Amniotic epithelial cell (primary cell): ENCODE measurements around the gene EPB41L2.
"Not testable (repeated sequence)": the region's sequence is repeated elsewhere in the genome, so short reads cannot be mapped to it uniquely, and the experiment has no call there.

Source experiments
- DNase-seq: peaks from one replicate; pipeline ENCODE4 v3.0.0-alpha.2; 2010; ENCODE audit warnings: low read depth

EPB41L2 gene

DNA sequence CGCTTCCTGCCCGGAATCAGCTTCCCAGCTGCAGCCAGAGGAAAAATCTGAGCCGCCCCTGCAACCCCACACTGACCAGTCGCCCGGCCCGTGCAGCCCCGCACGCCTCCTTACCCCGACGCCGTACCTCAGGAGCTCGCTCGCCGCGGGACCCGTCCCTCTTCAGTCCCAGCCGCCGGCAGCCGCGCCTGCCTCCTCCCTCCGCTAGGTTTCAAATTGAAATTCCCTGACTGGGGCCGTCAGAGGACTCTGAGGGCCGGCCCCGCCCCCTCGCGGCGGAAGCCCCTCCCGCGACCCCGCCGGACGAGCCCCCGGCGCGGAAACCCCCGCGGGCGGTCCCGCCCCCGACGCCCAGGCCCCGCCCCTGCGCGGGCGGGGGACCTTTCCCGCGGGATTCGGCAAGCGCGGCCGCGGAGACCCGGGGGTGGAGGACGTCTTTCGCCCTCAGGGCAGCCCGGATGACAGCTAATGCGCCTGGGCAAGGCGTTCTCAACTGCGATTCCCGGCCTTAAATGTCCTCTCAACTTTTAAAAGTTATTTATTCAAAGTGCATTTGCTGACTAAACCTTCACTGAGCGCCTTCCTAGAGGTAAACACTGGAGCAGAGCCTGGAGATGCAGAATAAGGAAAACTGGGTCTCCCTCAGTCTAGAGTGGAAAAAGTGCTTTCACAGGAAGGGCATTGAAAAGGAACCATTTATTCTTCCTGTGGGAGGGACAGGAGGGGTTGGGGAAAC, at the start of gene EPB41L2:
Gene EPB41L2, minus strand, starts transcription at position 218 of the 736 bp plus-strand sequence. CDS start 106,760 bp downstream, outside the sequence.
- DNase-seq, result peak; percentile 82

DNA sequence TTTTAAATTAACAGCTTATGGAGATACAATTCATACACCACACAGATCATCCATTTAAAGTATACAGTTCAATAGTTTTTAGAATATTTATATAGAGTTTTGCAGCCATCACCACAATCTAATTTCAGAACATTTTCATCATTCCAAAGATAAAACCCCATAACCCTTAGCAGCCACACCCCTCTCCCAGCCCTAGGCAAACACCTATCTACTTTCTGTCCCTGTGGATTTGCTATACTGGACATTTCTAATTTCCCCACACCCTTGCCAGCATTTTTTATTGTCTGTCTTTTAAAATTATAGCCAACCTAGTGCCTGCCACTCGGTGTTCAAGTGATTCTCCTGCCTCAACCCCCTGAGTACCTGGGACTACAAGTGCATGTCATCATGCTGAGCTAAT, 49.2 kb upstream of the EPB41L2 start:
- no peak for DNase-seq

GRCh38 chr6:131107151-131107550, 44.1 kb upstream of the EPB41L2 start:
- DNase-seq, result peak; percentile 99

DNA sequence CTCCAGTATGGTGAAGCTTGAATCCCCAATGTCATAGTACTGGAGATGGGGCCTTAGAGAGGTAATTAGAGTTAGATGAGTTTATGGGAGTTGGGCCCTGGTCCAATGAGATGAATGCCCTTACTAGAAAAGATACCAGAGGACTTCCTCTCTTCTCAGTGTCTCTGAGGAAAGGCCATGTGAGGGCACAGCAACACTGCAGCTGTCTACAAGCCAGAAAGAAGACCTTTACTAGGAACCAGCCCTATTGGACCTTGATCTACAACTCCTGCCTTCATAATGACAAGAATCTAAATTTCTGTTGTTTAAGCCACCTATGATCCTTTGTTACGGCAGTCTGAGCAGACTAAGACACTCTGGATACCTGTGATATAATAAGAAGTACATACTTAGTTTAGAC, 40.9 kb upstream of the EPB41L2 start:
- DNase-seq, result no peak

GRCh38 chr6:131103296-131103695, 40.3 kb upstream of the EPB41L2 start:
- DNase-seq, result no peak

GRCh38 chr6:131101911-131102680, 39.1 kb upstream of the EPB41L2 start:
- DNase-seq, result no peak

GRCh38 chr6:131096786-131097185, 33.7 kb upstream of the EPB41L2 start:
- no peak for DNase-seq

DNA sequence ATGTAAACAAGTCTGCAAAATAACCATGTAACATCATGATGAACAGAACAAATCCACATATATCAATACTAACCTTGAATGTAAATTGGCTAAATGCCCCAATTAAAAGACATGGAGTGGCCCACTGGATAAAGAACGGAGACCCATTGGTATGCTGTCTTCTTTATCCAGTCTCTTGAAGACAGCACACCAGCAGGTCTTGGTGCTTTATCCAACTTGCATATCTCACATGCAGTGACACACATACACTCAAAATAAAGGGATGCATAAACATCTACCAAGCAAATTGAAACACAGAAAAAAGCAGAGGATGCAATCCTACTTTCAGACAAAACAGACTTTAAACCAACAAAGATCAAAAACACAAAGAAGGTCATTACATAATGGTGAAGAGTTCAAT, 30.3 kb upstream of the EPB41L2 start:
- no peak for DNase-seq

DNA sequence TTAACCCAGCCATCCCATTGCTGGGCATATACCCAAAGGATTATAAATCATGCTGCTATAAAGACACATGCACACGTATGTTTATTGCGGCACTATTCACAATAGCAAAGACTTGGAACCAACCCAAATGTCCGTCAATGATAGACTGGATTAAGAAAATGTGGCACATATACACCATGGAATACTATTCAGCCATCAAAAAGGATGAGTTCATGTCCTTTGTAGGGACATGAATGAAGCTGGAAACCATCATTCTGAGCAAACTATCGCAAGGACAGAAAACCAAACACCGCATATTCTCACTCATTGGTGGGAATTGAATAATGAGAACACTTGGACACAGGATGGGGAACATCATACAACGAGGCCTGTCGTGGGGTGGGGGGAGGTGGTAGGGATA, 28.9 kb upstream of the EPB41L2 start:
- DNase-seq, result not testable (repeated sequence)

GRCh38 chr6:131090339-131090738, 27.3 kb upstream of the EPB41L2 start:
- DNase-seq, result not testable (repeated sequence)

GRCh38 chr6:131084982-131085381, 21.9 kb upstream of the EPB41L2 start:
- no peak for DNase-seq

DNA sequence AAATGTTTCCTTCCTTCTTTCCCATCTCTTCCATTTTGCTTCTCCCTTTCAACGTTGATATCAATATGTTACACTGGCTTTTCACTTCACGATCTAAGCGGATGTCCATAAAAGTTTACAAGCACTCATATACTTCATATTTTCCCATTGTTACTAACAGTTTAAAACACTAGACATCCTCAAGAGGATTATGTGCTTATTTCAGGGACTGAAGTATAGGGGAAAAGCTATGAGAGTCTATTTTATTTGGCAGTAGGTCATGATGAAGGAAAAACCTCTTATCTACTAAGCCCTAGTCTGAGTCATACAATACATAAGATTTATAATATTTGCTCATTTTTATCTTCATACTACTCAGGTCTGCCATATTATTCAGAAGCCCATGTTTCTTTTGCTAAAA, 20.6 kb upstream of the EPB41L2 start:
- peak; percentile 85 for DNase-seq

DNA sequence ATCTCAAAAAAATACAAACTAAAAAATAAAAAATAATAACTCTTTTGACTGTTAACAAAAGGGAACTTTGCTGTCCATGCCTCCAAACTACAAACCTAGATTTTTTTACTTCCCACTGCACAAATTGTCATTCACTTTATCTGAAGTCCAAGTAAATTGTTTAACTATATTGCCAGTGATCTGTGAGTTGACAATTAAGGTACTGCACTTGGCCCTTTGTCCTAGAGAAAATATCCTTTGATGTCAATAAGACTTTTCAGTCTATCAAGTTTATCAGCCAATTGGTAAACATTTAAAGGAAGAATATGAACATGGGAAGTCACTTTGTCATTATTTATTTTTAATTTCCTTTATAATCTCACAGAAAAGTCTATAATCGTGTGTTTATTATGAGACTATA, 19.3 kb upstream of the EPB41L2 start:
- no peak for DNase-seq

DNA sequence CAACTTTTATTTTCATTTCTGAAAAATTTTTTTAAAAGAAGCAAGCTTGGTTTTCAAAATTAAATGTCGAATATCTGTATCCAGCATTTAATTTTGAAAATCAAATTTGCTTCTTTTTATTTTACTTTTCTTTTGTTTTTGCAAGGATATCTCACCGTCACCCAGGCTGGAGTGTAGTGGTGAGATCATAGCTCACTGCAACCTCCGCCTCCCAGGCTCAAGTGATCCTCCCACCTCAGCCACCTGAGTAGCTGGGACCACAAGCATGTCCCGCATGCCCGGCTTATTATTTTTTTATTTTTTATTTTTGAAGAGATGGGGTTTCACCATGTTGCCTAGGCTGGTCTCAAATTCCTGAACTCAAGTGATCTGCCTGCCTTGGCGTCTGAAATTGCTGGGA, 17.0 kb upstream of the EPB41L2 start:
- DNase-seq, result no peak

- DNase-seq, result no peak
Measured at GRCh38 chr6:131073577-131073976, 10.5 kb upstream of the EPB41L2 start.

GRCh38 chr6:131070061-131070460, 7.0 kb upstream of the EPB41L2 start:
- no peak for DNase-seq

DNA sequence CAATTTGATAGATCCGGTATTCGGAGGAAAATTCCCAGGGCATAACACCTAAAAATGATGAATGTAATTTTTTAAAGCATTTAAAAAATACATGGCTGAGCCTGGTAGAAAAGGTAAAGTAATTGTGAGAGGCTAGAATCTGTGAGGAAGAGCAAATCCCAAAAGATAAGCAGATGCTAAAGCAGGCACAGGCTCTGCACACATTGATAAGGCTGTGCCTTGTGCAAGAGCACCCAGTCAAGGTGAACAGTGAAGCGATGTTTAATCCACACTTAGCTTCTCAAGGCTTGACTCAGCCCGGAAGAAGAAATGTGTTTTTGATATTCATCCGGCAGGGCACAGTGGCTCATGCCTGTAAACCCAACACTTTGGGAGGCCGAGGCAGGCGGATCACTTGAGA, 5.1 kb upstream of the EPB41L2 start:
- DNase-seq, result no peak

DNA sequence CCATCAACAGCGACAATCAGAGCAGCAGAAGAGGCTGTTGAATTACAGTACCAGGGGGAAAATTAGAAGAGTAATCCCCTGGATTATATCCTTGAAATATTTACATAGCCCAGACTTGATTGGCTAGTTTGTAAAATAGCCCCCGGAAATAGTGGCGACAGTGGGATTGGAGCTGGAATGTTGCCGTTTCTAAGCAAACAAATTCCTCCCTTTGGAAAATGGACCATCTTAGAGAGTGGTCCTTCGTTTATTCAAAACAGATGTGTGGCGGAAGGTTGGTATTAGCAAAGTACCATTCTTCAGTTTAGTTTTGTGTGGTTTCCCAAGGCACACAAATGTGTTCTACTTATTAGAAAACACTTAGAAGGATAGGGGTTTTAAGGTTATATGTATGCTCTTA, 4.5 kb upstream of the EPB41L2 start:
- no peak for DNase-seq

DNA sequence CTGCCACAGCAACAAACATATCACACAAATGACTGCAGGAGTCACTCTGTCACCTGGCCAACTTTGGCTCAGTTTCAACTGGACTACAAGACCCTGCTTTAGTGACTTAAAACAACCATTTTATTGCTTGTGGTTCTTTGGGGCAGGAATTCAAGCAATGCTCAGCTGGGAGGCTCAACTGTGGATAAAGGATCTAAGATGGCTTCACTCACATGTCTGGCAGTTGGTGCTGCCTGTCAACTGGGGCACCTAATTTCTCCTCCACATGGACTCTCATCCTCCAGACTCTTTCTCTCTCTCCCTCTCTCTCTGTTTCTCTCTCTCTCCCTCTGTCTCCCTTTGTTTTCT, 2.8 kb upstream of the EPB41L2 start:
- no peak for DNase-seq

- DNase-seq, result no peak
Measured at GRCh38 chr6:131065112-131065823, 2.2 kb upstream of the EPB41L2 start.

GRCh38 chr6:131063764-131064272, 773 bp upstream of the EPB41L2 start:
- no peak for DNase-seq

GRCh38 chr6:131062241-131063027, 611 bp downstream of the EPB41L2 start:
- no peak for DNase-seq
